Measurements from ENCODE around the gene TMEM132E.

DNA sequence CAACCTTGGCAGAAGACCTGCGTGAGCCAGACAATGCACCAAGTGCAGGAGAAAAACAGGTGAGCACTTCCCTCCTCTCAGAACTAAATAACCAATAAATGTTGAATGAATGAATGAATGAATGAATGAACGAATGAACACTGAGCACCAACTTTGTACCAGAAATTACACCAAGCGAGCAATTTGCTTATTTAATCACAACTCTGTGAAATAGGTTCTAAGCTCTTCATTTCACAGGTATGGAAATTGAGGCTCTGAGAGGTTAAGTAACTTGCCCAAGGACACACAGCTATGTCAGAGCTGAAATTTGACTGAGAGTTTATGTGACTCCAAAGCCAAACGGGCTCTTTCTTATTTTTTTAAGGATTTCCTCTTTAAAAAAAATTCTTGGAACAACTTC is 38.0 kb downstream of the TMEM132E start:
- TF ChIP-seq, protein P1, sequence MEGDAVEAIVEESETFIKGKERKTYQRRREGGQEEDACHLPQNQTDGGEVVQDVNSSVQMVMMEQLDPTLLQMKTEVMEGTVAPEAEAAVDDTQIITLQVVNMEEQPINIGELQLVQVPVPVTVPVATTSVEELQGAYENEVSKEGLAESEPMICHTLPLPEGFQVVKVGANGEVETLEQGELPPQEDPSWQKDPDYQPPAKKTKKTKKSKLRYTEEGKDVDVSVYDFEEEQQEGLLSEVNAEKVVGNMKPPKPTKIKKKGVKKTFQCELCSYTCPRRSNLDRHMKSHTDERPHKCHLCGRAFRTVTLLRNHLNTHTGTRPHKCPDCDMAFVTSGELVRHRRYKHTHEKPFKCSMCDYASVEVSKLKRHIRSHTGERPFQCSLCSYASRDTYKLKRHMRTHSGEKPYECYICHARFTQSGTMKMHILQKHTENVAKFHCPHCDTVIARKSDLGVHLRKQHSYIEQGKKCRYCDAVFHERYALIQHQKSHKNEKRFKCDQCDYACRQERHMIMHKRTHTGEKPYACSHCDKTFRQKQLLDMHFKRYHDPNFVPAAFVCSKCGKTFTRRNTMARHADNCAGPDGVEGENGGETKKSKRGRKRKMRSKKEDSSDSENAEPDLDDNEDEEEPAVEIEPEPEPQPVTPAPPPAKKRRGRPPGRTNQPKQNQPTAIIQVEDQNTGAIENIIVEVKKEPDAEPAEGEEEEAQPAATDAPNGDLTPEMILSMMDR (IDR thresholded peaks at IDR 0.05; ENCODE audit: insufficient read depth, low read length) = no peak
- TF ChIP-seq POLR2AphosphoS5 (IDR thresholded peaks at IDR 0.05; ENCODE audit: low read depth) = no peak
- TF ChIP-seq, protein P2, sequence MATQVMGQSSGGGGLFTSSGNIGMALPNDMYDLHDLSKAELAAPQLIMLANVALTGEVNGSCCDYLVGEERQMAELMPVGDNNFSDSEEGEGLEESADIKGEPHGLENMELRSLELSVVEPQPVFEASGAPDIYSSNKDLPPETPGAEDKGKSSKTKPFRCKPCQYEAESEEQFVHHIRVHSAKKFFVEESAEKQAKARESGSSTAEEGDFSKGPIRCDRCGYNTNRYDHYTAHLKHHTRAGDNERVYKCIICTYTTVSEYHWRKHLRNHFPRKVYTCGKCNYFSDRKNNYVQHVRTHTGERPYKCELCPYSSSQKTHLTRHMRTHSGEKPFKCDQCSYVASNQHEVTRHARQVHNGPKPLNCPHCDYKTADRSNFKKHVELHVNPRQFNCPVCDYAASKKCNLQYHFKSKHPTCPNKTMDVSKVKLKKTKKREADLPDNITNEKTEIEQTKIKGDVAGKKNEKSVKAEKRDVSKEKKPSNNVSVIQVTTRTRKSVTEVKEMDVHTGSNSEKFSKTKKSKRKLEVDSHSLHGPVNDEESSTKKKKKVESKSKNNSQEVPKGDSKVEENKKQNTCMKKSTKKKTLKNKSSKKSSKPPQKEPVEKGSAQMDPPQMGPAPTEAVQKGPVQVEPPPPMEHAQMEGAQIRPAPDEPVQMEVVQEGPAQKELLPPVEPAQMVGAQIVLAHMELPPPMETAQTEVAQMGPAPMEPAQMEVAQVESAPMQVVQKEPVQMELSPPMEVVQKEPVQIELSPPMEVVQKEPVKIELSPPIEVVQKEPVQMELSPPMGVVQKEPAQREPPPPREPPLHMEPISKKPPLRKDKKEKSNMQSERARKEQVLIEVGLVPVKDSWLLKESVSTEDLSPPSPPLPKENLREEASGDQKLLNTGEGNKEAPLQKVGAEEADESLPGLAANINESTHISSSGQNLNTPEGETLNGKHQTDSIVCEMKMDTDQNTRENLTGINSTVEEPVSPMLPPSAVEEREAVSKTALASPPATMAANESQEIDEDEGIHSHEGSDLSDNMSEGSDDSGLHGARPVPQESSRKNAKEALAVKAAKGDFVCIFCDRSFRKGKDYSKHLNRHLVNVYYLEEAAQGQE (IDR thresholded peaks at IDR 0.05; ENCODE audit: insufficient replicate concordance, low read depth) = no peak
- no peak for TF ChIP-seq SPI1 (IDR thresholded peaks at IDR 0.05; ENCODE audit: borderline replicate concordance, low read depth)
- no peak for TF ChIP-seq GABPA (IDR thresholded peaks at IDR 0.05; ENCODE audit: low read depth)

Data from HL-60 (cell line).